Measurements from ENCODE around the gene NAA20.

NAA20 gene

DNA sequence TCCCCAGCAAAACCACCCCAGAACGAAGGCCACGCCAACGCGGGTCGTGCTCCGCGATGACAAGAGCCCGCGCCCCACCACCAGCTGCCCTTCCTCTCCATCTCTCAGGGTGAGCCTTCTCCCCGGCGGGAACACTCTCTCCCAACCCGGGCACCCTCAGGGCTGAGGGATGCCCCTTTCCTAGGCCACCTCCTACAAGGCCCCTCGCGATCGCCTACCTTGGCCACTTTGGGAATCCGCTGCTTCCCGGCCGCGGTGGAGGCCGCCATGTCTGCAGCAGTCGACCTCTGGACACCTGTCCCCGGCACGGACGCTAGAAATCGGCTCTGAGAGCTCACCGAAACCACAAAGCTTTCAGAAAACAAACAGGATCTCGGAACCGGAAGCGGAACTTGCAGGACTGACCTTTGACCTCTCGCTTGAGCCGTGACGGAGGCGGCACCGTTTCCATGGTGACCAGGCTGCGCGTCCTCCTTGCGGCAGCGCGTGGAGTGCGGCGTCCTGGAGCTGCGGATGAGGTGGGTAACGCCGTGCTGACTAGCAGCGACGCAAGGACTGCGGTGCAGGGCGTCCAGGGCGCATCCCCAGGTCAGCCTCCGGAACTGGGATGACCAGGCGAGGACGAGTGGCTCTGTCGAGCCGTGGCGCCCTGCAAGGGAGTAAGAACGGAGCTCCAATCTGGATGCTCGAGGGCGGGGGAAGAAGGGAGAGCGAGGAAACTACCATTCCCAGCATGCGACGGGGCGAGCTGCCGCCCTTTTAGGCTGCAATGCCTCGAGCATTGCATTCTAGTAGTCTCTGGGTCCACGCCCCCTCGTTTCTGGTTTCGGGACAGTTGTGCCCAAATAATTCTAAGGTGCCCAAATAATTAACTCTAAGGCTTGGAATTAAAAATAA is 35.2 kb downstream of the NAA20 start, which contains the start of the genes CFAP61 and CRNKL1:
CFAP61 (plus strand) TSS at position 459 of the 897 bp plus-strand sequence. CDS start 4,122 bp downstream, outside the sequence.
CRNKL1 (minus strand) TSS at position 393 of the 897 bp plus-strand sequence; CDS start at position 269, 124 bp downstream.
- TF ChIP-seq, protein P1, sequence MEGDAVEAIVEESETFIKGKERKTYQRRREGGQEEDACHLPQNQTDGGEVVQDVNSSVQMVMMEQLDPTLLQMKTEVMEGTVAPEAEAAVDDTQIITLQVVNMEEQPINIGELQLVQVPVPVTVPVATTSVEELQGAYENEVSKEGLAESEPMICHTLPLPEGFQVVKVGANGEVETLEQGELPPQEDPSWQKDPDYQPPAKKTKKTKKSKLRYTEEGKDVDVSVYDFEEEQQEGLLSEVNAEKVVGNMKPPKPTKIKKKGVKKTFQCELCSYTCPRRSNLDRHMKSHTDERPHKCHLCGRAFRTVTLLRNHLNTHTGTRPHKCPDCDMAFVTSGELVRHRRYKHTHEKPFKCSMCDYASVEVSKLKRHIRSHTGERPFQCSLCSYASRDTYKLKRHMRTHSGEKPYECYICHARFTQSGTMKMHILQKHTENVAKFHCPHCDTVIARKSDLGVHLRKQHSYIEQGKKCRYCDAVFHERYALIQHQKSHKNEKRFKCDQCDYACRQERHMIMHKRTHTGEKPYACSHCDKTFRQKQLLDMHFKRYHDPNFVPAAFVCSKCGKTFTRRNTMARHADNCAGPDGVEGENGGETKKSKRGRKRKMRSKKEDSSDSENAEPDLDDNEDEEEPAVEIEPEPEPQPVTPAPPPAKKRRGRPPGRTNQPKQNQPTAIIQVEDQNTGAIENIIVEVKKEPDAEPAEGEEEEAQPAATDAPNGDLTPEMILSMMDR (IDR thresholded peaks at IDR 0.05; ENCODE audit: insufficient read depth, low read depth, low read length, missing control alignments), result no peak
- H3K4me3 ChIP-seq (ENCODE audit: low read depth, low read length), result peak within 1 kb of the TSS; percentile 60
- DNase-seq (ENCODE audit: low read depth), result peak; percentile 99

DNA sequence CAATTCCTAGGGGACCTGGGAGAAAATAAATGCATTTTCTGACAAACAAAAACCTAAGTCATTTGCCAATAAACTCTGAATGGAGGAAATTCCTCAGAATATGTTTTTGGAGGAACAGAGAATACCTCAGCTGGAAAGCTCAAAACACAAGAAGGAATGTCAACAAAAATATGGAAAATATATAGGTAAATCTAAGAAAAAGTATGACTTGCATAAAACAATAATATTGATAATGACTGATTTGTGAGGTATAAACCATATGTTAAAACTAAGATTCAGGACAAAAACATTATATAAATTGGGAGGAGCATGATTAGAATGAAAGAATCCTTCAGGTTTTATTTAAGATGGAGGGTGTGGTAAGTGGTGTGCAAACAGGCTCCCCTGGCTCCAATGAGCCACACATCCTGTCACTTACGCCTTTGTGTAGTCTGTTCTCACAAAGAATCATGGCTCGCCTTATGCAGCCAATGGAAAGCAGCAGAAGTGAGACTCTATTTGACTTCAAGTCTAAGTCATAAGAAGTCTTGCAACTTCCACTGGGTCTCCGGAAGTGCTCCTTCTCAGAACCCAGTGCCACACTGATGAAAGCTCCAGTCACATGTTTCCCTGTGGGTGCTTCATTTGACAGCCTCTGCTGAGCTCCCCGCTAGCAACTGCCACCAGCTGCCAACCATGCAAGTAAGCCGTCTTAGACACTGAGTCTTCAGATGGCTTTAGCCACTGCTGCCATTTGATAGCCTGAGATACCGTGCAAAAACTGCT is 43.3 kb downstream of the NAA20 start:
- H3K4me3 ChIP-seq (ENCODE audit: low read depth, low read length), result no peak overlapping the region
- TF ChIP-seq, protein P1 (IDR thresholded peaks at IDR 0.05; ENCODE audit: insufficient read depth, low read depth, low read length, missing control alignments), result no peak
- DNase-seq (ENCODE audit: low read depth), result peak; percentile 24

DNA sequence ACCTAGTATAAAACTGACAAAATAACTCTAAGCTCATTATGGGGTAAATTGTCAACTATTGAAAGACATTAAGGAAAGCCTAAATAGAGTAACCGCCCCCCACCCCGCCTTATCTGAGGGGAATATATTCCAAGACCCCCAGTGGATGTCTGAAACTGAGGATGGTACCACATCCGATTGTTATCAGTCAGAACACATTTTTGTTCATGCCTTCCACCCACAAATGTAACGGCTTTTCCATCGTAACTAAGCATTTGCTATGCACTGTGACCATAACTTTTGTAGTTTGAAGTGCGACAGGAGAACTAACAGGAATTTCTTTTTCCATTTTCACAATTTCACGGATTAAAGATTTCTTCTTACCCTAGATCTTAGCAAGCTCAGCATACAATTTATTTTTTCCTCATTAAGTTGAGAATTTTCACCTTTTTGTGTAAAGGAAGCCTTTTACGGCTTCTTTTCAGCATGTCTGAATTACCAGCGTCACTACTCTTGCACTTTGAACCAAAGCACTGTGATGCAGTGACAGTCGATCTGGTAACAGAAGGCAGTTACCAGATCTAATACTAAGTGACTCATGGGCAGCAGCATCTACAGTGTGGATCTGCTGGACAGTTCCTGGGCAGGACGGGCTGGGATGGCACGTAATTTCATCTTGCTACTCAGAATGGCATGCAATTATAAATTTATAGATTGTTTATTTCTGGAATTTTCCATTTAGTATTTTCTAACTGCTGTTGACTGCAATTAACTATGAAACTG is 47.0 kb downstream of the NAA20 start:
- TF ChIP-seq, protein P1 (IDR thresholded peaks at IDR 0.05; ENCODE audit: insufficient read depth, low read depth, low read length, missing control alignments), result no peak
- no peak overlapping the region for H3K4me3 ChIP-seq (ENCODE audit: low read depth, low read length)
- no peak for DNase-seq (ENCODE audit: low read depth)

DNA sequence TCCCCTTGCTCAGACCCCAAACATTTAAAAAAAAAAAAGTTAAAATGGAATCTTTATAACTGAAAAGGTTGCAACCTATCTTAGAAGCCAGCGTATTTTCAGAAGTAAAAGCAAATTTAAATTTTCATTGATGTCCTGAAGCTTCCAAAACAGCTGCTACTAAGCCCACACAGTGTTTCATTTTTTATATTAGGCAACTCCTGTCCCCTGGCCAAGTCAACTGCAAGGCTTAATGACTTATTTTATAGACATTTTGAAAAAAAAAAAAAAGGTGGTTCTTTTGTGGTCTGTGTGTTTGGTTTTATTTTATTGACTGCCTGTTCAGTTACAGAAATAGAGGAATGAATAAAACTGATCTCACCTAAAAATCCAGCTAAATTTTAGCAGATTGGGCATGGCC is 48.2 kb downstream of the NAA20 start:
- no peak for DNase-seq (ENCODE audit: low read depth)
- TF ChIP-seq, protein P1 (IDR thresholded peaks at IDR 0.05; ENCODE audit: insufficient read depth, low read depth, low read length, missing control alignments), result no peak
- no peak overlapping the region for H3K4me3 ChIP-seq (ENCODE audit: low read depth, low read length)

DNA sequence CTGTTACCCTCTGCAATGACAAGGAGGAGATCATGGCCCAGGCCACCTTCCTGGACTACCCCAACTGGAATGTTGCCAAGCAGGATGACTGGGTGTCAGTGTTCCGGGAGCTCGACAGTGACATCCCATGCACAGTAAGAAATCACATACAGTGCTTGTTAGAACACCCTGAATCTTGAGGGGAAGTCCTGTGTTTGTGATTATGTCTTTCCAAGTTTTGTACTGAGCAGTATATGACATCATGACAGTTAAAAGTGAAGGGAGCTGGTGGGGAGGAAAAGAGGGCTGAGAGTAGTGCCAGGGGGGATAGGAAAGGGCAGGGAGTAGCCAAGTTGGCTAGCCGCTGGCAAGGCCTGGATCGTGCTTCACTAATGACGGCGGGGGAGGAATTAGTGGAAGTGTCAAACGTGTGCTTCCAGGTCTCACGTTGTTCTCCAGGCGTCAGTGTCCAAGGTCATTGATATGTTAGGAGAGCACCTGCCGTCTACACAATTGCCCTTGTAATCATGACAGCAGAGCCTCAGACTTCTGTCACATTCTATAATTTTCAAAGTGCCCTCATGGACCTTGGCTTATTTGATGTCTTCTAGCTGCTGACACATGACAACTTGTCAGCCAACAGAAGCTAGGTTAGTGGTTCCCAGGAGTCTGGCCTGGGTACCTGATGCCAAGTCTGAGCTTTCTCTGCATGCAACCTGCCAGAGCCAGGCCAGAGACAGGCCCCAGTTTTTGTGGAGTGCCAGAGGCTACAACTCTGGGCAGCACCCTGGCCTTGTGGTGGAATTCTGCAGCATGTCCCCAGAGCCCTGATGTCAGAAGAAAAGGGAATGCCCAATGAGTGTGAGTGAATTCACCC is 53.9 kb downstream of the NAA20 start:
- no peak for DNase-seq (ENCODE audit: low read depth)

More for the DNA sequence above, 53.9 kb downstream of the NAA20 start:
- H3K4me3 ChIP-seq (ENCODE audit: low read depth, low read length), result no peak overlapping the region
- TF ChIP-seq, protein P1 (IDR thresholded peaks at IDR 0.05; ENCODE audit: insufficient read depth, low read depth, low read length, missing control alignments), result no peak
